Measurements from ENCODE around the gene LHFPL3.

LHFPL3 gene

DNA sequence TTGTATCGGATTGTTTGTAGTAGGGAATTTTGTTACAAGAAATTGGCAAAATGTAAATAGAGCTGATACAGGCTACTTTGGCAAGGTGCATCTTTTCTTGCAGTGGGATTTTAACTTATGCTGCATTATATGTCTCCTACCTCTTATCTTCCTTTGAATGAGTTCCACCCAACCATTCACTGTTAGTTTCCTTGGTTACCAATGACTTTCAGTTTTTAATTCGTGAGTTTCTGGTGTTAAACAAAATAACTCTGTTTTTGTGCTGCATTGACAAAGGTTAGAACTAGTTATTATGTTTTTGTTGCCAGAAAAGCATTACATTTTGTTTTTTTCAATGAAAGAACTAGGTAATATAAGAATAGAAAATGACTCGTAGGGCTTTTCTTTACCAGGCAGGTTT, 327.2 kb downstream of the LHFPL3 start:
- H3K36me3 ChIP-seq (ENCODE audit: insufficient read depth, low read length), result no peaks in the 10 kb centered on the region
- no peak overlapping the region for H3K4me2 ChIP-seq (ENCODE audit: insufficient read depth, low read length)
- ATAC-seq (ENCODE audit: insufficient read depth, low read depth), result no peak
- DNase-seq, result no peak
- no peaks in the 10 kb centered on the region for H3K9me3 ChIP-seq (ENCODE audit: insufficient read depth, low read length, severe bottlenecking)
- no peaks in the 10 kb centered on the region for H3K4me1 ChIP-seq (ENCODE audit: insufficient read depth, low read length)
- H3K4me3 ChIP-seq (ENCODE audit: low read depth in 1 of 2, low read length in 2 of 2), result no peak overlapping the region
- H3K79me2 ChIP-seq (ENCODE audit: insufficient read depth, low read length), result no peaks in the 10 kb centered on the region
- no peak for TF ChIP-seq EZH2 (IDR thresholded peaks at IDR 0.05; ENCODE audit: borderline replicate concordance, low read depth, low read length, severe bottlenecking)
- TF ChIP-seq, protein P1, sequence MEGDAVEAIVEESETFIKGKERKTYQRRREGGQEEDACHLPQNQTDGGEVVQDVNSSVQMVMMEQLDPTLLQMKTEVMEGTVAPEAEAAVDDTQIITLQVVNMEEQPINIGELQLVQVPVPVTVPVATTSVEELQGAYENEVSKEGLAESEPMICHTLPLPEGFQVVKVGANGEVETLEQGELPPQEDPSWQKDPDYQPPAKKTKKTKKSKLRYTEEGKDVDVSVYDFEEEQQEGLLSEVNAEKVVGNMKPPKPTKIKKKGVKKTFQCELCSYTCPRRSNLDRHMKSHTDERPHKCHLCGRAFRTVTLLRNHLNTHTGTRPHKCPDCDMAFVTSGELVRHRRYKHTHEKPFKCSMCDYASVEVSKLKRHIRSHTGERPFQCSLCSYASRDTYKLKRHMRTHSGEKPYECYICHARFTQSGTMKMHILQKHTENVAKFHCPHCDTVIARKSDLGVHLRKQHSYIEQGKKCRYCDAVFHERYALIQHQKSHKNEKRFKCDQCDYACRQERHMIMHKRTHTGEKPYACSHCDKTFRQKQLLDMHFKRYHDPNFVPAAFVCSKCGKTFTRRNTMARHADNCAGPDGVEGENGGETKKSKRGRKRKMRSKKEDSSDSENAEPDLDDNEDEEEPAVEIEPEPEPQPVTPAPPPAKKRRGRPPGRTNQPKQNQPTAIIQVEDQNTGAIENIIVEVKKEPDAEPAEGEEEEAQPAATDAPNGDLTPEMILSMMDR (IDR thresholded peaks at IDR 0.05; ENCODE audit: borderline replicate concordance, extremely low read depth, low read length, poor library complexity, severe bottlenecking), result no peak
- H3K27ac ChIP-seq (ENCODE audit: low read length), result no peak overlapping the region
- H3K27me3 ChIP-seq (ENCODE audit: insufficient read depth, low read length, poor library complexity), result peaks cover 6% of the 10 kb centered on the region
- no peak overlapping the region for H2AFZ ChIP-seq (ENCODE audit: low read depth, low read length)
- H4K20me1 ChIP-seq (ENCODE audit: insufficient read depth, low read length), result no peaks in the 10 kb centered on the region
- H3K9ac ChIP-seq (ENCODE audit: low read depth, low read length), result no peak overlapping the region

DNA sequence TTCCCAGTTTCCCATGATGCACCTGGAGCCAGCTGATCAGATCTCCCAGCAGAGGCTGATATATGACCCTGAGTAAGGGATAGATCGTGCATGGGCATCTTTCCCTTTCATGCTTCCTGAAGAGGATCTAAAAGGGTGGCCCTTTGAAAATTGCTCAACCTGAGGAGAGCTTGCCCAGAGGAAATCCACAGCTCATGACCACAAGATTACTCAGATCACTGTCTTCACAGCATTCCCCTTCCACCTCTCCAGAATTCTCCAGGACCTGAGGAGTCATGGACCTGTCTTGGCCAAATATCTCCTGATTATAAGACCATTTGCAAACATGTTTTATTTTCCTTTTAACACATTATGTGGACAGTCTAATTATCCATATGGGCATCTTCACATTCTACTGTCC, 328.1 kb downstream of the LHFPL3 start:
- ATAC-seq (ENCODE audit: insufficient read depth, low read depth) (no peak), DNase-seq (no peak)
- Histone ChIP-seq H3K27me3 (ENCODE audit: insufficient read depth, low read length, poor library complexity) (peaks cover 9% of the 10 kb centered on the region), H3K4me1 (ENCODE audit: insufficient read depth, low read length) (no peaks in the 10 kb centered on the region), H3K27ac (ENCODE audit: low read length) (no peak overlapping the region), H3K9me3 (ENCODE audit: insufficient read depth, low read length, severe bottlenecking) (no peaks in the 10 kb centered on the region), H4K20me1 (ENCODE audit: insufficient read depth, low read length) (no peaks in the 10 kb centered on the region), H3K36me3 (ENCODE audit: insufficient read depth, low read length) (no peaks in the 10 kb centered on the region), H3K9ac (ENCODE audit: low read depth, low read length) (no peak overlapping the region), H3K4me3 (ENCODE audit: low read depth in 1 of 2, low read length in 2 of 2) (no peak overlapping the region), H3K4me2 (ENCODE audit: insufficient read depth, low read length) (no peak overlapping the region), H3K79me2 (ENCODE audit: insufficient read depth, low read length) (no peaks in the 10 kb centered on the region), H2AFZ (ENCODE audit: low read depth, low read length) (no peak overlapping the region)
- TF ChIP-seq EZH2 (IDR thresholded peaks at IDR 0.05; ENCODE audit: borderline replicate concordance, low read depth, low read length, severe bottlenecking), result no peak
- TF ChIP-seq, protein P1 (IDR thresholded peaks at IDR 0.05; ENCODE audit: borderline replicate concordance, extremely low read depth, low read length, poor library complexity, severe bottlenecking), result no peak

DNA sequence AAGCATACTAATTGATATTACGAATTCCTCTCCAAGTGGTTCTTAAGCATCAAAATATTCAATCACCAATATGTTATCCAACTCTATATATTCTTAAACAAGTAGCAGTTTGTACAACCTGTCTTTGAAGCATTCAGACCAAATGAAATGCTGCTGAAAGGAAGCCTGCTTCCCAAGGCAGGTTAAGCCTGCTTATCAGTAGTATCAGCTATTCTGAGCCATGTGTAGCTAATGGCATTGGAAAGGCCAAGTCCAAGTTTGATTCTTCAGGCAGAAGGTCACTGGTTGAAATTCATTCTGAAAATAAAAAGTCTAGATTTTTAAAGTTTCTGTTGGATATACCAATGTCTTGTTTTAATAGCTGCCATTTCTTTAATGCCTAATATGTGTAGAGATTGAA, 328.7 kb downstream of the LHFPL3 start:
- Histone ChIP-seq H2AFZ (ENCODE audit: low read depth, low read length) (no peak overlapping the region), H3K27me3 (ENCODE audit: insufficient read depth, low read length, poor library complexity) (peaks cover 9% of the 10 kb centered on the region), H3K9me3 (ENCODE audit: insufficient read depth, low read length, severe bottlenecking) (no peaks in the 10 kb centered on the region), H3K79me2 (ENCODE audit: insufficient read depth, low read length) (no peaks in the 10 kb centered on the region), H3K27ac (ENCODE audit: low read length) (no peak overlapping the region), H3K4me2 (ENCODE audit: insufficient read depth, low read length) (no peak overlapping the region), H3K9ac (ENCODE audit: low read depth, low read length) (no peak overlapping the region), H3K36me3 (ENCODE audit: insufficient read depth, low read length) (no peaks in the 10 kb centered on the region), H3K4me1 (ENCODE audit: insufficient read depth, low read length) (no peaks in the 10 kb centered on the region), H4K20me1 (ENCODE audit: insufficient read depth, low read length) (no peaks in the 10 kb centered on the region), H3K4me3 (ENCODE audit: low read depth in 1 of 2, low read length in 2 of 2) (no peak overlapping the region)
- ATAC-seq (ENCODE audit: insufficient read depth, low read depth) (no peak), DNase-seq (no peak)
- TF ChIP-seq EZH2 (IDR thresholded peaks at IDR 0.05; ENCODE audit: borderline replicate concordance, low read depth, low read length, severe bottlenecking), result no peak

DNA sequence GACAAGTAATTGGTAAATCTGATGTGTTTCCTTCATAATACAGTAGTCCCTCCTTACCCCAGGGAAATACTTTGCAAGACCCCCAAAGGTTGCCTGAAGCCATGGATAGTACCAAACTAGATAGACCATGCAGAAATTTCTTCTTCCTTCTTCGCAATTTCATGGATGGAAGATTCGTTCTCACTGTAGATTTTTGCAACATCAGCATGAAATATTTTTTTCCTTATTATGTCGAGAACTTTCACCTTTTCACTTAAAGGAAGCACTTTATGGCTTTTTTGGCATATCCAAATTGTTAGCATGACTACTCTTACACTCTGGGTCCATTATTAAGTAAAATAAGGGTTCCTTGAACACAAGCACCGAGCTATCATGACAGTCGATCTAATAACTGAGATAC, 333.2 kb downstream of the LHFPL3 start:
- Histone ChIP-seq H3K4me1 (ENCODE audit: insufficient read depth, low read length) (no peaks in the 10 kb centered on the region), H3K79me2 (ENCODE audit: insufficient read depth, low read length) (no peaks in the 10 kb centered on the region), H3K27ac (ENCODE audit: low read length) (no peak overlapping the region), H2AFZ (ENCODE audit: low read depth, low read length) (no peak overlapping the region), H3K4me3 (ENCODE audit: low read depth in 1 of 2, low read length in 2 of 2) (no peak overlapping the region), H3K9ac (ENCODE audit: low read depth, low read length) (no peak overlapping the region), H3K4me2 (ENCODE audit: insufficient read depth, low read length) (no peak overlapping the region), H3K9me3 (ENCODE audit: insufficient read depth, low read length, severe bottlenecking) (no peaks in the 10 kb centered on the region), H3K36me3 (ENCODE audit: insufficient read depth, low read length) (no peaks in the 10 kb centered on the region), H4K20me1 (ENCODE audit: insufficient read depth, low read length) (no peaks in the 10 kb centered on the region), H3K27me3 (ENCODE audit: insufficient read depth, low read length, poor library complexity) (peaks cover 5% of the 10 kb centered on the region)
- TF ChIP-seq, protein P1 (IDR thresholded peaks at IDR 0.05; ENCODE audit: borderline replicate concordance, extremely low read depth, low read length, poor library complexity, severe bottlenecking), result no peak
- TF ChIP-seq EZH2 (IDR thresholded peaks at IDR 0.05; ENCODE audit: borderline replicate concordance, low read depth, low read length, severe bottlenecking), result no peak
- DNase-seq (no peak), ATAC-seq (ENCODE audit: insufficient read depth, low read depth) (no peak)
